K562 (cell line): Measurements from ENCODE around the gene ATG13. TPM values are rescaled to one million over a fixed set of nuclear protein-coding genes. Genes with fewer than 3 reads are reported as not detected.

ENCODE experiments used
- ATAC-seq: fragments of 200-7000 bp; cut with Tn5 transposase; 3 replicates; pipeline ENCODE4 v1.9.1; 2020; ENCODE audit warnings: moderate library complexity
- BruUV-seq: library from RNA; stranded (reverse); fragments of 400-500 nt; replicated peaks from 2 replicates; lab custom pipeline; 2021; lab: Mats Ljungman, UMichigan
- CTCF ChIA-PET: fragments of 300-600 bp; formaldehyde crosslinking; extraction: SDS; loops from one replicate; lab custom pipeline; 2021; ENCODE audit warnings: low intra/inter-chr PET ratio; lab: Yijun Ruan, JAX
- POLR2A ChIA-PET: fragments of 300-600, 350-650 bp; sonication (Branson Sonifier 250); formaldehyde crosslinking; extraction: SDS; loops from one replicate; lab custom pipeline; 2021; ENCODE audit warnings: antibody characterized with exemption, inconsistent platforms; lab: Yijun Ruan, JAX
- DNase-seq, 4 experiments: peaks; one replicate each; pipeline versions ENCODE4 v3.0.0 to v3.0.0-alpha.2; 2011 to 2018; ENCODE audit warnings: low spot score in 3 of 4, mixed read lengths in 3 of 4; ENCODE audit errors: extremely low read depth in 1 of 4
- FAIRE-seq: peaks from 2 replicates; lab custom pipeline; 2011; peaks lifted over from hg19 to GRCh38; lab: Jason Lieb, UNC
- H2AFZ ChIP-seq: 2 replicates; pipeline ENCODE4 v1.6.0; 2011; ENCODE audit warnings: low read depth, low read length, control low read depth, inconsistent platforms
- H3K27ac ChIP-seq: fragments of 200-600 bp; 3 replicates; pipeline ENCODE4 v1.8.0; 2011; ENCODE audit warnings: low read depth, mild to moderate bottlenecking, control low read depth, inconsistent platforms, low read length, moderate library complexity, mixed read lengths; ENCODE audit errors: extremely low read depth
- H3K27me3 ChIP-seq, 2 experiments: fragments of 300-600 bp in 1 of 2; 2 replicates in 1 of 2; 3 replicates in 1 of 2; pipeline versions ENCODE4 v1.6.0 to v1.8.0; 2011; ENCODE audit warnings: inconsistent platforms in 2 of 2, low read length in 2 of 2, mild to moderate bottlenecking in 1 of 2, mixed read lengths in 1 of 2, moderate library complexity in 1 of 2; ENCODE audit not compliant: control insufficient read depth in 2 of 2, insufficient read depth in 2 of 2
- H3K36me3 ChIP-seq: fragments of 300-600 bp; 3 replicates; pipeline ENCODE4 v1.8.0; 2011; ENCODE audit warnings: mild to moderate bottlenecking, low read length, inconsistent platforms; ENCODE audit not compliant: control insufficient read depth, insufficient read depth
- H3K4me1 ChIP-seq, 2 experiments: fragments of 200-600 bp in 1 of 2; replicated peaks in 1 of 2; 2 replicates in 1 of 2; 3 replicates in 1 of 2; pipeline versions ENCODE4 v1.5.1 to v1.8.0; 2011; ENCODE audit warnings: inconsistent platforms in 2 of 2, low read length in 2 of 2, mild to moderate bottlenecking in 1 of 2, mixed read lengths in 1 of 2, moderate library complexity in 1 of 2; ENCODE audit not compliant: control insufficient read depth in 2 of 2, insufficient read depth in 2 of 2
- H3K4me2 ChIP-seq: 2 replicates; pipeline ENCODE4 v1.6.1; 2011; ENCODE audit warnings: low read length, control low read depth, inconsistent platforms, mixed read lengths; ENCODE audit not compliant: insufficient read depth
- H3K4me3 ChIP-seq: fragments of 200-600 bp; sonication (generic), shearing (Covaris generic); 2 replicates; pipeline ENCODE4 v1.5.1; 2016; ENCODE audit warnings: control low read depth, inconsistent platforms
- H3K79me2 ChIP-seq: fragments of 200-600 bp; 3 replicates; pipeline ENCODE4 v1.8.0; 2011; ENCODE audit warnings: low read length, inconsistent platforms; ENCODE audit not compliant: control insufficient read depth, insufficient read depth
- H3K9ac ChIP-seq, 2 experiments: 2 replicates each; pipeline versions ENCODE4 v1.6.0 to v1.6.1; 2011; ENCODE audit warnings: low read depth in 2 of 2, low read length in 2 of 2, control low read depth in 1 of 2, inconsistent platforms in 1 of 2, mild to moderate bottlenecking in 1 of 2, mixed read lengths in 1 of 2; ENCODE audit not compliant: insufficient read depth in 1 of 2
- H3K9me1 ChIP-seq: one replicate; pipeline ENCODE4 v1.6.0; 2011; ENCODE audit warnings: inconsistent platforms, mild to moderate bottlenecking, low read length, moderate library complexity; ENCODE audit not compliant: control insufficient read depth, insufficient read depth
- H3K9me3 ChIP-seq: replicated peaks from 2 replicates; pipeline ENCODE4 v1.5.1; 2011; ENCODE audit warnings: low read depth, low read length, inconsistent platforms; ENCODE audit not compliant: control insufficient read depth, insufficient read depth
- H4K20me1 ChIP-seq: replicated peaks from 2 replicates; pipeline ENCODE4 v1.6.1; 2011; ENCODE audit warnings: low read length, inconsistent platforms, mixed read lengths; ENCODE audit not compliant: control insufficient read depth, insufficient read depth
- CREB1 ChIP-seq, 2 experiments: sonication (generic) in 1 of 2; formaldehyde crosslinking in 1 of 2; IDR thresholded peaks; 2 replicates each; pipeline versions ENCODE4 v1.6.1 to v1.8.0; 2012 to 2022; ENCODE audit warnings: inconsistent platforms in 1 of 2, mild to moderate bottlenecking in 1 of 2, missing genetic modification reagents in 1 of 2, moderate library complexity in 1 of 2
- FIP1L1 ChIP-seq: fragments of 200-400 bp; formaldehyde crosslinking; IDR thresholded peaks from 2 replicates; pipeline ENCODE4 v1.6.1; 2018; ENCODE audit warnings: mild to moderate bottlenecking, low read depth, low read length; ENCODE audit not compliant: poor library complexity, severe bottlenecking
- HIVEP1 ChIP-seq: fragments of 250-450 bp; sonication (Bioruptor Pico); IDR thresholded peaks from 2 replicates; pipeline ENCODE4 v1.4.0; 2020; ENCODE audit warnings: mild to moderate bottlenecking
- POLR3A ChIP-seq: IDR thresholded peaks from 2 replicates; pipeline ENCODE4 v1.6.1; 2011; ENCODE audit warnings: borderline replicate concordance, mild to moderate bottlenecking, moderate library complexity; ENCODE audit not compliant: insufficient read length, insufficient read depth; ENCODE audit errors: extremely low read depth
- SPI1 ChIP-seq: IDR thresholded peaks from 2 replicates; pipeline ENCODE4 v1.6.1; 2011; ENCODE audit warnings: low read depth, low read length, control low read depth, borderline replicate concordance
- ZSCAN29 ChIP-seq: fragments of 450-650 bp; IDR thresholded peaks from 2 replicates; pipeline ENCODE4 v1.6.1; 2017
- WGBS: fragments of 100-300 bp; shearing (Covaris generic); methylation state at CpG from one replicate; pipeline ENCODE4 v1.1.6; 2016; ENCODE audit warnings: low coverage, mixed read lengths; ENCODE audit not compliant: insufficient coverage; ENCODE audit errors: missing lambda C conversion rate; 5-methylcytosine and 5-hydroxymethylcytosine counted together
- in situ Hi-C: fragments of 300-500 bp; cut with MboI; formaldehyde crosslinking; loops from 4 replicates; pipeline ENCODE4 v1.15.0; 2018; ENCODE audit warnings: inconsistent platforms, mixed read lengths
- intact Hi-C: fragments of 100-400 bp; cut with micrococcal nuclease; formaldehyde crosslinking; loops from 2 replicates; pipeline ENCODE4 v1.14.2; 2022
- polyA plus RNA-seq, 8 experiments: library from polyadenylated mRNA; depleted of rRNA in 4 of 8; stranded (reverse) in 5 of 8; unstranded in 3 of 8; fragments of >200 nt; fragmentation: Nextera tagmentation in 2 of 8; fragmentation: Illumina TruSeq in 1 of 8; extraction: Ambion mirVana in 2 of 8; extraction: Trizol in 1 of 8; gene quantifications; 2 replicates each; pipeline versions ENCODE4 v1.2.1 to v1.2.3, GENCODE V29; 2011 to 2014; ENCODE audit warnings: inconsistent platforms in 1 of 8, missing spikeins in 1 of 8
- total RNA-seq, 7 experiments: library from RNA; depleted of rRNA in 6 of 7; stranded (reverse); fragments of >200 nt in 6 of 7; fragmentation: Illumina TruSeq in 2 of 7; extraction: Trizol in 2 of 7; gene quantifications; 2 replicates each; pipeline versions ENCODE4 v1.2.1 to v1.2.3, GENCODE V29; 2011 to 2021; ENCODE audit warnings: low replicate concordance in 1 of 7
- TF ChIP-seq, protein P1 (sequence below): fragments of 450-650 bp; IDR thresholded peaks from 2 replicates; pipeline ENCODE4 v1.6.1; 2016; ENCODE audit warnings: mild to moderate bottlenecking
- TF ChIP-seq, protein P2 (sequence below): fragments of 250-450 bp; sonication (Bioruptor Pico); IDR thresholded peaks from 2 replicates; pipeline ENCODE4 v1.4.0; 2020
- TF ChIP-seq, protein P3 (sequence below), 2 experiments: fragments of 450-650 bp; conservative IDR thresholded peaks; 2 replicates each; pipeline ENCODE4 v1.6.1; 2017; ENCODE audit warnings: mild to moderate bottlenecking in 2 of 2, moderate library complexity in 2 of 2

ATG13 gene
- total and polyA plus RNA-seq, 9 of the 15 experiments (the other 6 are each of a cell fraction or from before 2014, with no cell fraction given) = 13.1 to 61.5 (median 36.5) TPM

DNA sequence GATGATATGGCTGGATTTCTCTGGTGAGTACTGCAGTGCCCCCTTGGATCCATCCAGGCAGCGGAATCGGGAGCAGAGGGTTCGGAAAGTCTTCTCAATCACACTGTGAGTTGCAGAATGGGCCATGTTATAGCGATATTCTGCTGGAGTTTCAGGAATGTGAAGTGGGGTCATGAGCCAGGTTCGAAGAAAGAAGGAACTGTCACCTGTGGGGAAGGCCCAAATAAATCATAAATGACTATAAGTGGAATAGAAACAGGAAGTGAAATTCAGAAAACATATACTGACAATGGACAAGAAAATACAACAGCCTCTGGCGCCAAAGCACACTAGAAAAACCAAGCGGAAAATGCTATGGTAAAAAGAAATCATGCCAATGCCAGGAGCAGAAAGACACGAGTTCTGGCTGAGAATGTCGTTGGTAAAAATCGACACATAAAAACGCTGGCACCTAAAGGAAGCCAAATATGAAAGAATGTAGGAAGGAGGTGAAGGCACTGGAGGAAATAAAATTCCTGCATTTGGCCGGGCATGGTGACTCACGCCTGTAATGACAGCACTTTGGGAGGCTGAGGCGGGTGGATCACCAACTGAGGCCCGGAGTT lies 13.5 kb upstream of the ATG13 start:
- no peak overlapping the region for H2AFZ ChIP-seq
- H3K9ac ChIP-seq = no peak overlapping the region
- no peak overlapping the region for H3K4me2 ChIP-seq
- no TSS peak for BruUV-seq
- in situ Hi-C loops (no loop called here), intact Hi-C loops (no loop called here)
- H3K4me3 ChIP-seq = no peak overlapping the region
- no peaks in the 10 kb centered on the region for H3K9me1 ChIP-seq
- H3K36me3 ChIP-seq = peaks cover 8% of the 10 kb centered on the region; the same call in 2 of the 3 replicates
- no peak for DNase-seq
- FAIRE-seq = no peak
- no peaks in the 10 kb centered on the region for H3K9me3 ChIP-seq
- H3K27me3 ChIP-seq = no peaks in the 10 kb centered on the region
- no peaks in the 10 kb centered on the region for H4K20me1 ChIP-seq
- POLR2A ChIA-PET = interaction anchor here (1.2 to 1.3 kb wide), 2 partner anchors 8 to 10 kb away, joined by 3 read pairs; partner anchors contain the start of gene AMBRA1
- no peak for ATAC-seq
- WGBS = 82% methylated on average over 15 of the region's 15 CpGs
- H3K27ac ChIP-seq = no peak overlapping the region
- no peaks in the 10 kb centered on the region; a peak in 2 of 5 replicates for H3K4me1 ChIP-seq
- no peak for TF ChIP-seq ZSCAN29
- 0 out of 2 replicates have a peak, but pooled peaks have one; percentile 10 for TF ChIP-seq SPI1
- TF ChIP-seq, all 486 proteins: peak for 1
- CTCF ChIA-PET = no interaction called here
- no peaks in the 10 kb centered on the region for H3K79me2 ChIP-seq

DNA sequence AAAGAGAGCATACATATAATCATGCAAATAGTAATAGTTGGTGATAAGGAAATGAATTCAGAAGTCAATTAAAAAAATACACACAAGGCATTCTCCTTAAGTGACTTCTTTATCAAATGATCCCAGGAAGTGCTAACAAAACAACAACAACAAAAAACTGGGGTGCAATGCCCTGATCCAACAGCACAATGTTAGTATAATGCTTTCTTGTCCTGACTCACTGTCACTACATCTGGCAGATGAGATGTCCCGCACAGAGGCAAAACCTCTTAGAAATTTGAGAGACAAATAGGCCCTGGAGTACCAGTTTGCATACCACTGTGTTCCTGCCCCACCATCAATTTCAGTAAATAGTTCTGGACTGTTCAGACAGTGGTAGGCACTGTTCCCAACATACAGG lies 12.6 kb upstream of the ATG13 start:
- 26% methylated on average over 1 of the region's 1 CpG for WGBS
- DNase-seq (no peak), ATAC-seq (no peak), FAIRE-seq (no peak)
- Histone ChIP-seq H2AFZ (no peak overlapping the region), H3K79me2 (no peaks in the 10 kb centered on the region), H4K20me1 (no peaks in the 10 kb centered on the region), H3K9ac (no peak overlapping the region), H3K4me3 (no peak overlapping the region), H3K36me3 (peaks cover 8% of the 10 kb centered on the region; the same call in 2 of the 3 replicates), H3K9me3 (no peaks in the 10 kb centered on the region), H3K4me1 (no peaks in the 10 kb centered on the region; a peak in 2 of 5 replicates), H3K27me3 (no peaks in the 10 kb centered on the region), H3K4me2 (no peak overlapping the region), H3K27ac (no peak overlapping the region), H3K9me1 (no peaks in the 10 kb centered on the region)
- CTCF ChIA-PET = no interaction called here
- POLR2A ChIA-PET = no interaction called here
- in situ Hi-C loops (no loop called here), intact Hi-C loops (no loop called here)
- no TSS peak for BruUV-seq
- TF ChIP-seq, protein P1, sequence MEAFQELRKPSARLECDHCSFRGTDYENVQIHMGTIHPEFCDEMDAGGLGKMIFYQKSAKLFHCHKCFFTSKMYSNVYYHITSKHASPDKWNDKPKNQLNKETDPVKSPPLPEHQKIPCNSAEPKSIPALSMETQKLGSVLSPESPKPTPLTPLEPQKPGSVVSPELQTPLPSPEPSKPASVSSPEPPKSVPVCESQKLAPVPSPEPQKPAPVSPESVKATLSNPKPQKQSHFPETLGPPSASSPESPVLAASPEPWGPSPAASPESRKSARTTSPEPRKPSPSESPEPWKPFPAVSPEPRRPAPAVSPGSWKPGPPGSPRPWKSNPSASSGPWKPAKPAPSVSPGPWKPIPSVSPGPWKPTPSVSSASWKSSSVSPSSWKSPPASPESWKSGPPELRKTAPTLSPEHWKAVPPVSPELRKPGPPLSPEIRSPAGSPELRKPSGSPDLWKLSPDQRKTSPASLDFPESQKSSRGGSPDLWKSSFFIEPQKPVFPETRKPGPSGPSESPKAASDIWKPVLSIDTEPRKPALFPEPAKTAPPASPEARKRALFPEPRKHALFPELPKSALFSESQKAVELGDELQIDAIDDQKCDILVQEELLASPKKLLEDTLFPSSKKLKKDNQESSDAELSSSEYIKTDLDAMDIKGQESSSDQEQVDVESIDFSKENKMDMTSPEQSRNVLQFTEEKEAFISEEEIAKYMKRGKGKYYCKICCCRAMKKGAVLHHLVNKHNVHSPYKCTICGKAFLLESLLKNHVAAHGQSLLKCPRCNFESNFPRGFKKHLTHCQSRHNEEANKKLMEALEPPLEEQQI = no peak
- TF ChIP-seq CREB1 (IDR thresholded peaks at IDR 0.05) = no peak
- TF ChIP-seq CREB1 (CRISPR knock-in tag; IDR thresholded peaks at IDR 0.05) = no peak
- no peak for TF ChIP-seq POLR3A
- TF ChIP-seq, protein P2, sequence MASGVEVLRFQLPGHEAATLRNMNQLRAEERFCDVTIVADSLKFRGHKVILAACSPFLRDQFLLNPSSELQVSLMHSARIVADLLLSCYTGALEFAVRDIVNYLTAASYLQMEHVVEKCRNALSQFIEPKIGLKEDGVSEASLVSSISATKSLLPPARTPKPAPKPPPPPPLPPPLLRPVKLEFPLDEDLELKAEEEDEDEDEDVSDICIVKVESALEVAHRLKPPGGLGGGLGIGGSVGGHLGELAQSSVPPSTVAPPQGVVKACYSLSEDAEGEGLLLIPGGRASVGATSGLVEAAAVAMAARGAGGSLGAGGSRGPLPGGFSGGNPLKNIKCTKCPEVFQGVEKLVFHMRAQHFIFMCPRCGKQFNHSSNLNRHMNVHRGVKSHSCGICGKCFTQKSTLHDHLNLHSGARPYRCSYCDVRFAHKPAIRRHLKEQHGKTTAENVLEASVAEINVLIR (CRISPR knock-in tag) = no peak
- no peak for TF ChIP-seq FIP1L1
- TF ChIP-seq, protein P3, sequence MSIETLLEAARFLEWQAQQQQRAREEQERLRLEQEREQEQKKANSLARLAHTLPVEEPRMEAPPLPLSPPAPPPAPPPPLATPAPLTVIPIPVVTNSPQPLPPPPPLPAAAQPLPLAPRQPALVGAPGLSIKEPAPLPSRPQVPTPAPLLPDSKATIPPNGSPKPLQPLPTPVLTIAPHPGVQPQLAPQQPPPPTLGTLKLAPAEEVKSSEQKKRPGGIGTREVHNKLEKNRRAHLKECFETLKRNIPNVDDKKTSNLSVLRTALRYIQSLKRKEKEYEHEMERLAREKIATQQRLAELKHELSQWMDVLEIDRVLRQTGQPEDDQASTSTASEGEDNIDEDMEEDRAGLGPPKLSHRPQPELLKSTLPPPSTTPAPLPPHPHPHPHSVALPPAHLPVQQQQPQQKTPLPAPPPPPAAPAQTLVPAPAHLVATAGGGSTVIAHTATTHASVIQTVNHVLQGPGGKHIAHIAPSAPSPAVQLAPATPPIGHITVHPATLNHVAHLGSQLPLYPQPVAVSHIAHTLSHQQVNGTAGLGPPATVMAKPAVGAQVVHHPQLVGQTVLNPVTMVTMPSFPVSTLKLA (conservative IDR thresholded peaks at IDR 0.05) = no peak
- TF ChIP-seq HIVEP1 (CRISPR knock-in tag) = no peak
